Keratinocyte (primary cell): Measurements from ENCODE around the gene BCAS3. TPM values are rescaled to one million over a fixed set of nuclear protein-coding genes. Genes with fewer than 3 reads are reported as not detected.

Experiments
- DNase-seq: peaks from one replicate; pipeline ENCODE4 v3.0.0-alpha.2; 2011; ENCODE audit warnings: low read depth, missing footprints, low spot score
- FAIRE-seq: peaks from 2 replicates; lab custom pipeline; 2011; peaks lifted over from hg19 to GRCh38; lab: Jason Lieb, UNC
- H2AFZ ChIP-seq: 2 replicates; pipeline ENCODE4 v1.6.0; 2012; ENCODE audit warnings: low read length, control low read depth, inconsistent platforms; ENCODE audit not compliant: control insufficient read depth
- H3K27ac ChIP-seq: 2 replicates; pipeline ENCODE4 v1.5.1; 2011; ENCODE audit warnings: low read length; ENCODE audit not compliant: control insufficient read depth, insufficient read depth
- H3K27me3 ChIP-seq: 3 replicates; pipeline ENCODE4 v1.6.0; 2011; ENCODE audit warnings: low read length; ENCODE audit not compliant: control insufficient read depth, insufficient read depth; ENCODE audit errors: extremely low read depth
- H3K36me3 ChIP-seq, 2 experiments: 2 replicates in 1 of 2; 3 replicates in 1 of 2; pipeline ENCODE4 v1.5.1; 2011; ENCODE audit warnings: low read length in 2 of 2, mild to moderate bottlenecking in 1 of 2; ENCODE audit not compliant: control insufficient read depth in 2 of 2, insufficient read depth in 2 of 2; ENCODE audit errors: extremely low read depth in 1 of 2
- H3K4me1 ChIP-seq: 3 replicates; pipeline ENCODE4 v1.5.1; 2011; ENCODE audit warnings: low read length; ENCODE audit not compliant: control insufficient read depth, insufficient read depth; ENCODE audit errors: extremely low read depth
- H3K4me2 ChIP-seq: 3 replicates; pipeline ENCODE4 v1.6.0; 2011; ENCODE audit warnings: low read depth, low read length; ENCODE audit not compliant: control insufficient read depth, insufficient read depth; ENCODE audit errors: extremely low read depth
- H3K4me3 ChIP-seq, 3 experiments: fragments of 200-600 bp in 1 of 3; sonication (generic) in 1 of 3; 2 replicates in 2 of 3; 3 replicates in 1 of 3; pipeline ENCODE4 v1.5.1; 2011 to 2016; ENCODE audit warnings: low read length in 3 of 3, mild to moderate bottlenecking in 3 of 3, control low read depth in 2 of 3, inconsistent platforms in 1 of 3, low read depth in 1 of 3, mixed read lengths in 1 of 3, mixed run types in 1 of 3, moderate library complexity in 1 of 3; ENCODE audit not compliant: control insufficient read depth in 2 of 3, insufficient read depth in 2 of 3; ENCODE audit errors: extremely low read depth in 1 of 3
- H3K79me2 ChIP-seq: 2 replicates; pipeline ENCODE4 v1.6.0; 2012; ENCODE audit warnings: low read length; ENCODE audit not compliant: control insufficient read depth, insufficient read depth
- H3K9ac ChIP-seq: 3 replicates; pipeline ENCODE4 v1.6.0; 2011; ENCODE audit warnings: low read length; ENCODE audit not compliant: control insufficient read depth, insufficient read depth; ENCODE audit errors: extremely low read depth
- H3K9me1 ChIP-seq: 3 replicates; pipeline ENCODE4 v1.6.0; 2011; ENCODE audit warnings: low read length; ENCODE audit not compliant: control insufficient read depth, insufficient read depth; ENCODE audit errors: extremely low read depth
- H3K9me3 ChIP-seq: 2 replicates; pipeline ENCODE4 v1.5.1; 2012; ENCODE audit warnings: low read depth, low read length; ENCODE audit not compliant: control insufficient read depth
- H4K20me1 ChIP-seq: 3 replicates; pipeline ENCODE4 v1.6.0; 2011; ENCODE audit warnings: low read length; ENCODE audit not compliant: control insufficient read depth, insufficient read depth; ENCODE audit errors: extremely low read depth
- CTCF ChIP-seq, 3 experiments: IDR thresholded peaks in 1 of 3; conservative IDR thresholded peaks in 1 of 3; optimal IDR thresholded peaks in 1 of 3; 2 replicates in 2 of 3; 3 replicates in 1 of 3; pipeline versions ENCODE3 to v1.5.1; 2011; ENCODE audit warnings: low read length in 3 of 3, mild to moderate bottlenecking in 3 of 3, moderate library complexity in 2 of 3, control low read depth in 1 of 3, inconsistent platforms in 1 of 3; ENCODE audit not compliant: insufficient read depth in 2 of 3; ENCODE audit errors: extremely low read depth in 1 of 3
- EZH2 ChIP-seq: IDR thresholded peaks from one replicate; pipeline ENCODE4 v1.6.1; 2012; ENCODE audit warnings: inconsistent platforms, mild to moderate bottlenecking, low read length, moderate library complexity
- dilution Hi-C: fragments of 300-500 bp; cut with MboI; formaldehyde crosslinking; loops from one replicate; pipeline ENCODE4 v1.7.0; 2020; ENCODE audit warnings: low sequenced_read_pairs; ENCODE audit not compliant: extremely low pct_ligation_motif_present
- polyA plus RNA-seq, 5 experiments: library from polyadenylated mRNA; depleted of rRNA in 3 of 5; stranded (reverse) in 3 of 5; stranded (forward) in 1 of 5; unstranded in 1 of 5; fragments of >200 nt; gene quantifications; 1 replicate in 1 of 5; 2 replicates in 3 of 5; 3 replicates in 1 of 5; pipeline versions ENCODE4 v1.2.1 to v1.2.3, GENCODE V29; 2011 to 2012; ENCODE audit warnings: missing spikeins in 2 of 5, low read depth in 1 of 5, low replicate concordance in 1 of 5

The BCAS3 gene
- polyA plus RNA-seq, 1 donor (not counting 4 experiments of a cell fraction or from before 2014, with no cell fraction given): 11.8 TPM

GRCh38 chr17:61362396-61362795 is 684.7 kb downstream of the BCAS3 start:
- Histone ChIP-seq H3K9ac (no peak overlapping the region), H3K9me1 (no peaks in the 10 kb centered on the region), H3K4me3 (no peak overlapping the region), H3K4me2 (no peak overlapping the region), H3K27ac (no peak overlapping the region), H3K9me3 (no peaks in the 10 kb centered on the region), H3K79me2 (no peaks in the 10 kb centered on the region), H3K27me3 (no peaks in the 10 kb centered on the region), H4K20me1 (no peaks in the 10 kb centered on the region), H2AFZ (no peak overlapping the region), H3K36me3 (no peaks in the 10 kb centered on the region), H3K4me1 (peaks cover 14% of the 10 kb centered on the region)
- DNase-seq (no peak), FAIRE-seq (no peak)
- dilution Hi-C loops: no loop called here
- TF ChIP-seq EZH2 (no peak), CTCF (optimal IDR thresholded peaks at IDR 0.05 in 1 of 3, IDR thresholded peaks at IDR 0.05 in 1 of 3, conservative IDR thresholded peaks at IDR 0.05 in 1 of 3; ENCODE audit: extremely low read depth in 1 of 3, insufficient read depth in 2 of 3, low read length in 3 of 3) (no peak)

- H4K20me1 ChIP-seq: no peaks in the 10 kb centered on the region
- no peak overlapping the region for H3K4me2 ChIP-seq
- H3K79me2 ChIP-seq: no peaks in the 10 kb centered on the region
- FAIRE-seq (no peak), DNase-seq (no peak)
- peaks cover 14% of the 10 kb centered on the region for H3K4me1 ChIP-seq
- H3K27me3 ChIP-seq: no peaks in the 10 kb centered on the region
- H3K9me3 ChIP-seq: no peaks in the 10 kb centered on the region
- TF ChIP-seq EZH2 (no peak), CTCF (optimal IDR thresholded peaks at IDR 0.05 in 1 of 3, IDR thresholded peaks at IDR 0.05 in 1 of 3, conservative IDR thresholded peaks at IDR 0.05 in 1 of 3; ENCODE audit: extremely low read depth in 1 of 3, insufficient read depth in 2 of 3, low read length in 3 of 3) (no peak)
- dilution Hi-C loops: no loop called here
- H3K36me3 ChIP-seq: no peaks in the 10 kb centered on the region
- H2AFZ ChIP-seq: no peak overlapping the region
- no peak overlapping the region for H3K9ac ChIP-seq
- no peak overlapping the region for H3K4me3 ChIP-seq
- H3K9me1 ChIP-seq: no peaks in the 10 kb centered on the region
- no peak overlapping the region for H3K27ac ChIP-seq
These were observed 685.4 kb downstream of the BCAS3 start for GRCh38 chr17:61362852-61363600.
